Measurements from ENCODE around the gene PGS1. TPM values are rescaled to one million over a fixed set of nuclear protein-coding genes. Genes with fewer than 3 reads are reported as not detected.

The PGS1 gene
- total and polyA plus RNA-seq, 2 donors (not counting 1 experiment from before 2014, with no cell fraction given) = 22.4 to 34.5 TPM

- H3K27ac ChIP-seq (ENCODE audit: insufficient read depth, low read length) = no peak overlapping the region
Observed at GRCh38 chr17:78406920-78407319, 28.5 kb downstream of the PGS1 start.

GRCh38 chr17:78407387-78408000 lies 29.0 kb downstream of the PGS1 start:
- Histone ChIP-seq H4K20me1 (ENCODE audit: control insufficient read depth, extremely low read depth, insufficient read depth, low read length) (no peaks in the 10 kb centered on the region), H3K4me1 (ENCODE audit: control insufficient read depth, extremely low read depth, insufficient read depth, low read length) (peaks cover 3% of the 10 kb centered on the region), H3K9ac (ENCODE audit: insufficient read depth, low read length) (no peak overlapping the region), H3K27ac (ENCODE audit: insufficient read depth, low read length) (no peak overlapping the region), H3K27me3 (ENCODE audit: control insufficient read depth, insufficient read depth, low read length) (no peaks in the 10 kb centered on the region), H3K36me3 (ENCODE audit: control insufficient read depth, insufficient read depth, low read length) (peaks cover 9% of the 10 kb centered on the region), H3K4me2 (ENCODE audit: extremely low read depth, insufficient read depth, low read length) (no peak overlapping the region), H3K9me3 (ENCODE audit: control insufficient read depth, insufficient read depth, low read depth, low read length) (no peaks in the 10 kb centered on the region), H3K4me3 (replicated peaks in 1 of 4; ENCODE audit: control extremely low read depth in 1 of 4, insufficient read depth in 1 of 4, low read depth in 3 of 4, low read length in 4 of 4) (no peak overlapping the region), H3K79me2 (ENCODE audit: control insufficient read depth, insufficient read depth, low read length) (peaks cover 44% of the 10 kb centered on the region), H2AFZ (ENCODE audit: low read length) (no peak overlapping the region)
- no peak for DNase-seq (ENCODE audit: low read depth in 2 of 2)
- TF ChIP-seq, protein P1, sequence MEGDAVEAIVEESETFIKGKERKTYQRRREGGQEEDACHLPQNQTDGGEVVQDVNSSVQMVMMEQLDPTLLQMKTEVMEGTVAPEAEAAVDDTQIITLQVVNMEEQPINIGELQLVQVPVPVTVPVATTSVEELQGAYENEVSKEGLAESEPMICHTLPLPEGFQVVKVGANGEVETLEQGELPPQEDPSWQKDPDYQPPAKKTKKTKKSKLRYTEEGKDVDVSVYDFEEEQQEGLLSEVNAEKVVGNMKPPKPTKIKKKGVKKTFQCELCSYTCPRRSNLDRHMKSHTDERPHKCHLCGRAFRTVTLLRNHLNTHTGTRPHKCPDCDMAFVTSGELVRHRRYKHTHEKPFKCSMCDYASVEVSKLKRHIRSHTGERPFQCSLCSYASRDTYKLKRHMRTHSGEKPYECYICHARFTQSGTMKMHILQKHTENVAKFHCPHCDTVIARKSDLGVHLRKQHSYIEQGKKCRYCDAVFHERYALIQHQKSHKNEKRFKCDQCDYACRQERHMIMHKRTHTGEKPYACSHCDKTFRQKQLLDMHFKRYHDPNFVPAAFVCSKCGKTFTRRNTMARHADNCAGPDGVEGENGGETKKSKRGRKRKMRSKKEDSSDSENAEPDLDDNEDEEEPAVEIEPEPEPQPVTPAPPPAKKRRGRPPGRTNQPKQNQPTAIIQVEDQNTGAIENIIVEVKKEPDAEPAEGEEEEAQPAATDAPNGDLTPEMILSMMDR (conservative IDR thresholded peaks at IDR 0.05 in 1 of 2, IDR thresholded peaks at IDR 0.05 in 1 of 2; ENCODE audit: low read depth in 1 of 2, low read length in 2 of 2) = no peak
- no peak for TF ChIP-seq EZH2 (IDR thresholded peaks at IDR 0.05; ENCODE audit: low read length, missing control alignments)

More at GRCh38 chr17:78406920-78407319, 28.5 kb downstream of the PGS1 start:
- H3K9me3 ChIP-seq (ENCODE audit: control insufficient read depth, insufficient read depth, low read depth, low read length) = no peaks in the 10 kb centered on the region
- H3K4me2 ChIP-seq (ENCODE audit: extremely low read depth, insufficient read depth, low read length) = no peak overlapping the region
- no peak overlapping the region for H3K4me3 ChIP-seq (replicated peaks in 1 of 4; ENCODE audit: control extremely low read depth in 1 of 4, insufficient read depth in 1 of 4, low read depth in 3 of 4, low read length in 4 of 4)
- peaks cover 41% of the 10 kb centered on the region for H3K79me2 ChIP-seq (ENCODE audit: control insufficient read depth, insufficient read depth, low read length)
- H3K4me1 ChIP-seq (ENCODE audit: control insufficient read depth, extremely low read depth, insufficient read depth, low read length) = peaks cover 3% of the 10 kb centered on the region
- no peaks in the 10 kb centered on the region for H4K20me1 ChIP-seq (ENCODE audit: control insufficient read depth, extremely low read depth, insufficient read depth, low read length)
- H3K27me3 ChIP-seq (ENCODE audit: control insufficient read depth, insufficient read depth, low read length) = no peaks in the 10 kb centered on the region
- DNase-seq (ENCODE audit: low read depth in 2 of 2) = no peak
- TF ChIP-seq EZH2 (IDR thresholded peaks at IDR 0.05; ENCODE audit: low read length, missing control alignments) = no peak
- TF ChIP-seq, protein P1 (conservative IDR thresholded peaks at IDR 0.05 in 1 of 2, IDR thresholded peaks at IDR 0.05 in 1 of 2; ENCODE audit: low read depth in 1 of 2, low read length in 2 of 2) = no peak
- H3K36me3 ChIP-seq (ENCODE audit: control insufficient read depth, insufficient read depth, low read length) = peaks cover 10% of the 10 kb centered on the region
- H3K9ac ChIP-seq (ENCODE audit: insufficient read depth, low read length) = no peak overlapping the region
- no peak overlapping the region for H2AFZ ChIP-seq (ENCODE audit: low read length)

GRCh38 chr17:78408476-78409050 lies 30.1 kb downstream of the PGS1 start:
- H3K4me3 ChIP-seq (replicated peaks in 1 of 4; ENCODE audit: control extremely low read depth in 1 of 4, insufficient read depth in 1 of 4, low read depth in 3 of 4, low read length in 4 of 4) = no peak overlapping the region
- no peak overlapping the region for H3K4me2 ChIP-seq (ENCODE audit: extremely low read depth, insufficient read depth, low read length)
- H3K4me1 ChIP-seq (ENCODE audit: control insufficient read depth, extremely low read depth, insufficient read depth, low read length) = peaks cover 3% of the 10 kb centered on the region
- TF ChIP-seq EZH2 (IDR thresholded peaks at IDR 0.05; ENCODE audit: low read length, missing control alignments) = no peak
- TF ChIP-seq, protein P1 (conservative IDR thresholded peaks at IDR 0.05 in 1 of 2, IDR thresholded peaks at IDR 0.05 in 1 of 2; ENCODE audit: low read depth in 1 of 2, low read length in 2 of 2) = no peak
- H3K36me3 ChIP-seq (ENCODE audit: control insufficient read depth, insufficient read depth, low read length) = peaks cover 13% of the 10 kb centered on the region
- H3K27ac ChIP-seq (ENCODE audit: insufficient read depth, low read length) = no peak overlapping the region
- no peak for DNase-seq (ENCODE audit: low read depth in 2 of 2)
- no peaks in the 10 kb centered on the region for H4K20me1 ChIP-seq (ENCODE audit: control insufficient read depth, extremely low read depth, insufficient read depth, low read length)
- H3K9ac ChIP-seq (ENCODE audit: insufficient read depth, low read length) = no peak overlapping the region
- no peaks in the 10 kb centered on the region for H3K27me3 ChIP-seq (ENCODE audit: control insufficient read depth, insufficient read depth, low read length)
- peaks cover 53% of the 10 kb centered on the region for H3K79me2 ChIP-seq (ENCODE audit: control insufficient read depth, insufficient read depth, low read length)
- no peak overlapping the region for H2AFZ ChIP-seq (ENCODE audit: low read length)
- no peaks in the 10 kb centered on the region for H3K9me3 ChIP-seq (ENCODE audit: control insufficient read depth, insufficient read depth, low read depth, low read length)
